Stimulated activated CD8-positive, alpha-beta memory T cell treated with anti-CD3 and anti-CD28 coated beads, Interleukin-4, amount 100 ng/mL, for 48 hours (primary cell): ENCODE data around the gene PCDHAC2.

ENCODE experiments used
- DNase-seq: peaks from one replicate; pipeline ENCODE4 v3.0.0-alpha.2; 2020

Gene PCDHAC2, protein sequence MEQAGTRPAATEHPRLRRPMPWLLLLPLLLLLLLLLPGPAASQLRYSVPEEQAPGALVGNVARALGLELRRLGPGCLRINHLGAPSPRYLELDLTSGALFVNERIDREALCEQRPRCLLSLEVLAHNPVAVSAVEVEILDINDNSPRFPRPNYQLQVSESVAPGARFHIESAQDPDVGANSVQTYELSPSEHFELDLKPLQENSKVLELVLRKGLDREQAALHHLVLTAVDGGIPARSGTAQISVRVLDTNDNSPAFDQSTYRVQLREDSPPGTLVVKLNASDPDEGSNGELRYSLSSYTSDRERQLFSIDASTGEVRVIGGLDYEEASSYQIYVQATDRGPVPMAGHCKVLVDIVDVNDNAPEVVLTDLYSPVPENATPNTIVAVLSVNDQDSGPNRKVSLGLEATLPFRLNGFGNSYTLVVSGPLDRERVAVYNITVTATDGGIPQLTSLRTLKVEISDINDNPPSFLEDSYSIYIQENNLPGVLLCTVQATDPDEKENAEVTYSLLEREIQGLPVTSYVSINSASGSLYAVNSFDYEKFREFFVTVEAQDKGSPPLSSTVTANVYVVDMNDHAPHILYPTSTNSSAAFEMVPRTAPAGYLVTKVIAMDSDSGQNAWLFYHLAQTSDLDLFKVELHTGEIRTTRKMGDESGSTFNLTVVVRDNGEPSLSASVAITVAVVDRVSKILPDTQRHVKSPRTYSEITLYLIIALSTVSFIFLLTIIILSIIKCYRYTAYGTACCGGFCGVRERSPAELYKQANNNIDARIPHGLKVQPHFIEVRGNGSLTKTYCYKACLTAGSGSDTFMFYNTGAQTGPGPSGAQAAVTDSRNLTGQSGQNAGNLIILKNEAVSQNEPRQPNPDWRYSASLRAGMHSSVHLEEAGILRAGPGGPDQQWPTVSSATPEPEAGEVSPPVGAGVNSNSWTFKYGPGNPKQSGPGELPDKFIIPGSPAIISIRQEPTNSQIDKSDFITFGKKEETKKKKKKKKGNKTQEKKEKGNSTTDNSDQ

DNA sequence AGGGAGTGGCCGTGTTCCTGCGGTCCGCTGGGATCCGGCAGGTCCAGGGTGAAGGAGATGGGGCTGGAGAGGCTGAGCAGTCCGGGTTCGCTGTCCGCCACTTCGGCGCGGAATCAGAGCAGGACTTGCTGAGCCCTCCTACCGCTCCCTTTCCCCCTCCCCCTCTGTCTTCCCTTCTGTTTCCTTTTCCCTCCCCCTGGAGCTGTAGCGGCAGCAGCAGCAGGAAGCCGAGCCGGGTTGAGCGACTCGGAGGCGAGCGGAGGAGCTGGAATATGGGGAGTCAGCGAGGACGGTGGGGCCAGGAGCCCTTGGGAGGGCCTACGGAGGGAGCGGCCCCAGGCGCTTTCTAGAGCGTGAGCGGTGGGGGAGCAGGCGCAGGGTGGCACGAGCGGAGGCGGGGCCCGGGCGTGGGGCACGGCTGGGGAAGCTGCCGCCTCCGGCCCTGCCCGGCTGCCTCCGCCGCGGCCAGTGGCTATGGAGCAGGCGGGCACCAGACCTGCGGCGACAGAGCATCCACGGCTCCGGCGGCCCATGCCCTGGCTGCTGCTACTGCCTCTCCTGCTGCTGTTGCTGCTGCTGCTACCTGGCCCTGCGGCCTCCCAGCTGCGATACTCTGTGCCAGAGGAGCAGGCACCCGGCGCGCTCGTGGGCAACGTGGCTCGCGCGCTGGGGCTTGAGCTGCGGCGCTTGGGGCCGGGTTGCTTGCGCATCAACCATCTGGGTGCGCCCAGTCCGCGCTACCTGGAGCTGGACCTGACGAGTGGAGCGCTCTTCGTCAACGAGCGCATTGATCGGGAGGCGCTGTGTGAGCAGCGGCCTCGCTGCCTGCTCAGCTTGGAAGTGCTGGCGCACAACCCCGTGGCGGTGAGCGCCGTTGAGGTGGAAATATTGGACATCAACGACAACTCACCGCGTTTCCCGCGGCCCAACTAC lies at the start of gene PCDHAC2:
Gene PCDHAC2 (plus strand): TSS at position 184 of the 933 bp plus-strand sequence. CDS start 291 bp downstream, at position 475.
- no peak for DNase-seq

DNA sequence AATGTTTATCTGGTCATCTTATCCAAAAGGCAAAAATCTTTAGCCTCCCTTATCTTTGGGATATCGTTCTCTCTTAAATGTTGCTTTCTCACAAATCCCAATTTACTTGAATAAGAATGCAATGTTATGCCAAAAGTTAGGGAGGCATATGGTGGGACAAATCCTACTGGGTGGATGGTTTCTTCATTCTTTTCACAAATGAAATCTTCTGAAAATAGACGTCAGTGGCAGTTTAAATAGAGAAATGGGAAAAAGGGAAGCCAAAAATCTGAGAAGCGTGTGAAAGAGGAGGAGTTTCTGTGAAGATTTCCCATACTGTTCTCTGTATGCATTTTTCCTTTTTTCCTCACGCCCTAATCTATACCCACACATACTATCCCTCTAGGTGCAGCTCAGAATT lies 42.7 kb upstream of the PCDHAC2 start:
- no peak for DNase-seq

DNA sequence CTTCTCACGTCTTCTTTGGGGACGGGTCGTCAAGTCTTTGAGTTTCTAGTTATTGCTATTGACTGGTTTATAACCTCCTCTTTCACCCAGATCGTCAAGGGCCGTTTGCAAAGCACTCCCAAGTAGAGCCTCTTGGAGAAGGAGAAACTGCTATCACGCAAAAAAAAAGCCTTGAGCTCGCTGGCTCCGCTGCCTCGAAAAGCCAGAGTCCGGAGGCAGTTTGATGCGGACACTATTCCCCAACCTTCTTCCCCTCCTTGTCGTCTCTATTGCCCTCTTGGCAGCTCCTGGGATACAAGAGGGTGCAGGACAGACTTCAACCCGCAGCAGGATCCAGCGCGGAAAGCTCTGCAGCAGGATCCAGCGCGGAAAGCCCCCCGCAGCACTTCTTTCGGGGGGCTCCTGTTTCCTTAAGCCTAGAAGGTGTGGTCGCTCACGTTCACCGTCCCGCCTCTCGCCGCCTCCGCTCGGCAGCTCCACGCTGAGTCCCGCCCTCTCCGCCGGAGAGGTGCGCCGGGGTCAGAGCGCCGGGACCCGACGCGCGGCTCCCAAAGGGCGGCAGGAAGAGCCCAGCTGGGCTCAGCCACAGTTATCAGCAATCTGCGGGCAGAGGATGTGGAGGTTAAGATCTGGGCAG lies 40.4 kb upstream of the PCDHAC2 start, which contains the start of gene PCDHAC1:
Gene PCDHAC1 (plus strand): TSS at position 494 of the 637 bp plus-strand sequence. CDS start 594 bp downstream, outside the sequence.
- DNase-seq: no peak

DNA sequence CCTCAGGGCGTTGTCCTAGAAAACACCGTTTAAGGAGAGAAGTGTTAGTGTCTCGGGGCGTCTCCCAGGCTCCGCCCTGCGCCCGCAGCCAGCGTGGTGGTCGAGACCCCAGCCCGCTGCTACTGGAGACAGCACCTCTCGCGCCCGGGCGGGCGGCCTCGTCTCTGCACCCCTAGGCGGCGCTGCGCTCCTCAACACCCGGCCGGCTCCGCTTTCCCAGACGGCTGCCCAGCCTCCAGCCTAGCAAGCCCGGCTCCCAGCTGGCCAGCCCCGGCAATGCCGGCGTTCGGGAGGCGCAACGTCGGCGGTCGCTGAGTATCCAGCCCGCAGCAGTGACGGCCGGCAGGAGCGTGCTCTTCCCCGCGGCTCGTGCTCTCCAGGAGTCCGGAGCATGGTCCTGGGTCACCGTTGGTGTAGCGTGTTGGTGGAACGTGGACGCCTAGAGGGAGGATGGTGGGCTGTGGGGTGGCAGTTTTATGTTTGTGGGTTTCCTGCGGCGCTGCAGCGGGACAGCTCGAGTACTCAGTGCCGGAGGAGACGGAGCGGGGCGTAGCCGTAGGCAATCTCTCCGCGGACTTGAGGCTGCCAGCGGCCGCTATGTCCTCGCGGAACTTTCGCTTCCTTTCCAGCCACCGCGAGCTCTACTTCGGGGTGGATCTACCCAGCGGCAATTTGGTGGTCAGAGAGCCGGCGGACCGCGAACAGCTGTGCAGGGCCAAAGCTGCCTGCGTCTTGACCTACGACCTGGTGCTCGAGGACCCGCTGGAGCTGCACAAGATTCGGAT lies 39.6 kb upstream of the PCDHAC2 start:
- peak; percentile 54 for DNase-seq

DNA sequence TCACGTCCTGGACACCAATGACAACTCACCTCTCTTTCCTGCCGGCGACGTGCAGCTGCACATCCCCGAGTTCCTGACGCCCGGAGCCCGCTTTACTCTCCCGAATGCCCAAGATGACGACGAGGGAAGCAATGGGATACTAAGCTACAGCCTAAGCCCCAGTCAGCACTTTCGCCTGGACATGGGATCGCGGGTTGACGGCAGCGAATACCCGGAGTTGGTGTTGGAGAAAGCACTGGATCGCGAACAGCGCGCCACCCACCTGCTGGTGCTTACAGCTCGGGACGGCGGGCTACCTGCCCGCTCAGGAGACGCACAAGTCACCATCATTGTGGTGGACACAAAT lies 39.1 kb upstream of the PCDHAC2 start:
- no peak for DNase-seq

DNA sequence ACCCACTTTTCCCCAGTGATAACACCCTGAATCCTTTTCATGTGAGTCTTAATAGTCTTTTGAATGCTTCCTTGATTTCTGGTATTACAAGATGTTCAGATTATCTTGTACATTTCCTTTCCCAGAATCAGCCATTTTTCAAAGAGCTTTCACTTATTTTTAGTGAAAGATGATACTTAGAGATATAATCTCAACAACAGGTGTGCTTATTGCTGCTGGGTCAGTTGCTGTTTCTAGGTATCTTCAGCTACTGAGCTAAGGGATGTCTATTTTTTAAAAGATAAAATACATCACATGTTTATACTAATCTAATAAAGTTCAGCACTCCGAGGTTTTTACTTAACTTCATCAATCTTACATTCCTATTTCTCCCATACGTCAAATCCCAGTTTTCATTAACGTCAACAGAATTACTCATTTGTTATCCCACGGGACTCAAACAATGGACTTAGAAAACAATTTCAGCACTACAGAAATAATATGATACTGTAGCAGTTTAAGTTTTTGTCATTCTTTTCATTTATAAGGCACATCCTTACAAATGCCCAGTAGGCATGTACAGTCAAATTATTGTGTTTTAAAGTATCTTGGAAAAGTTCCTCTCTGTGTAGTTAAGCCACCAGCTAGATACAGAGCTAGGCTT lies 31.2 kb upstream of the PCDHAC2 start:
- DNase-seq: no peak

DNA sequence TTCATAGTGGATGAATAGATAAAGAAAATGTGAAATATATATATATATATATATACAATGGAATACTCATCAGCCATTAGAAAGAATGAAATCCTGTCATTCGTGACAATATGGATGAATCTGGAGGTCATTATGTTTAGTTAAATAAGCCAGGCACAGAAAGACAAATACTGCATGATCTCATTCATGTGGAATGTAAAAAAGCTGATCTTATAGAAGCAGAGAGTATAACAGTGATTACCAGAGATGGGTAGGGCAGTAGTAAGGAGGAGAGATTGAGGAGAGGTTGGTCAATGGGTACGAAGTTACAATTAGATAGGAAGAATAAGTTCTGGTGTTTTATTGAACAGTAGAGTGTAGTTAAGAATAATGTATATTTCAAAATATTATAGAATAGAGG lies 19.7 kb upstream of the PCDHAC2 start:
- no peak for DNase-seq

DNA sequence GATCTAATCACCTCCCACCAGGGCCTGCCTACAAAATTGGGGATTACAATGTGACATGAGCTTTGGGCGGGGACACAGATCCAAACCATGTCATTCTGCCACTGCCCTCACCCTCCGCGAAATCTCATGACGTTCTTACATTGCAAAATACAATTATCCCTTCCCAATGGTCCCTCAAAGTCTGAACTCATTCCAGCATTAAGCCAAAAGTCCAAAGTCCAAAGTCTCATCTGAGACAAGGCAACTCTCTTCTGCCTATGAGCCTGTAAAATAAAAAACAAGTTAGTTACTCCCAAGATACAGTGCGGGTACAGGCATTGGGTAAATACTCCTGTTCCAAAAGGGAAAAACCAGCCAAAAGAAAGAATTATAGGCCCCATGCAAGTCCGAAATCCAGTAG lies 14.6 kb upstream of the PCDHAC2 start:
- DNase-seq: no peak

DNA sequence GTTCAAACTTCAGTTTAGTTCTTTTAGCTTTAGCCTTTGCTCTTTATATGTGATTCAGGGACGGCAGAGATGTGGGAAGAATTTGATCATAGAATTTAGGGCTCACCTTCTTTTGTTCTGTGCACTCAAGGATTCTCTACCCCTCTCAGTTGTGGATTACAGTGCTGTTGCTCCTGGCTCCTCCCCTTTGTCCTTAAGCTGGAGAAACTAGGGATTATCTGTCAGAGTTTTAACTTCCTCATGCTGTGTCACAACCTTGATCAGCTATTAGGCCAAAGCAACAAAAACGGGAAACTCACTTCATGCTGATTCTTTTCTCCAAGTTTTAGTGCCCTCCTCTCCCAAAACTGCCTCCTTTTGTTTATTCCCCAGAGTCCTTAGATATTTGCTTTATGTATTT lies 13.0 kb upstream of the PCDHAC2 start:
- DNase-seq: no peak

DNA sequence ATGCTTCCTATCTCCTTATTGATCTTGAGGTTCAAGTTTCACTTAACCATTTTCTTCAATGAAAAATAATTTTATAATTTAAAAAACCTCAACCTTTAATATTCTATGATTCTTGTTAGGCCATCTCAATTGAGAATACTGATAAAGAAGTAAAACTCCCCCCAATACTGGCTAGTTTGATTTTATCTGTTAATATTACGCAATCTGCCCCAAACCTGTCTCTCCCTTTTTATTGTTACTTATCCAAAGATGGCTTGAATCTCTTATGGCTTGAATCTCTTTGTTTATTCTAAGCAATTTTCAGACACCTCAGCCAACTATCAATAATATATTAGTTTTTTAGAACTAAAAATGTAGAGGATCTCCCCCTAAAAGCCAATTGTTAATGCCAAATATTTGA lies 4.1 kb upstream of the PCDHAC2 start:
- no peak for DNase-seq

DNA sequence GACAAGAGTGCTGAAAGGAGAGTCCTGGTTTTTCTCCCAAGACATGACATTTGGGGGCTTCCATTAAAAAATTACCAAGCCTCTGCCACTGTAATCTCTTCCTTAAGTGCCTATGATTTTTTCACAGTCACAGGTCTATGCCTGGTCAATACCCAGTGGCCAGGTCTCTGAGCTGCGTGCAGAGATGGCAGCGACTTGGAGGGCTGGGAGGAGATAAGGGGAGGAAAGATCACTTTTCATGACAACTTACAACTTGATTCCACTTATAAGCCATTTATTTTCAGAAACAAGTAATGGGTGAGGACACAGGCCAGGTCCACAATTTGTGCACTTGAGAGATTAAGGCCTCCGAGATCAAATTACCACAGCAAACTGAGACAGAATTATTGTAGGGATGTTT lies 1.9 kb upstream of the PCDHAC2 start:
- DNase-seq: no peak

DNA sequence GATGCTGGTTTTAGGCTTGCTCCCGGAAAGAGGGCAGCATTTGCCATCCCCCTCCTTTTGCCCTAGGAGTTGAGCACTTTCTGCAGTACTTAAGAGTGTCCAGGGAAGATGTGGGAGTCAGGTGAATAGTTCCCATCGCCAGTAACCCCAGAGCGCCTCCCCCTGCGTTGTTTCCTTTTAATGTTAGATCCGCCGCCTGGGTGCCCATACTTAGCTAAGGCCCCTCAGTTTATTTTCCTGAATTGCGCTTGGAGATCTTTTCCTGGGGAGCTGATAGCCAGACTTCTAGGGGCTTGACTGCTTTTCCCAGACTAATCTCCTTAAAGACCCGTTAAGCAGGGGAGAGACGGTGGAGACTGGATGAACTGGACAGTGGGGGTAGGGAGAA lies 377 bp upstream of the PCDHAC2 start:
- DNase-seq: no peak

DNA sequence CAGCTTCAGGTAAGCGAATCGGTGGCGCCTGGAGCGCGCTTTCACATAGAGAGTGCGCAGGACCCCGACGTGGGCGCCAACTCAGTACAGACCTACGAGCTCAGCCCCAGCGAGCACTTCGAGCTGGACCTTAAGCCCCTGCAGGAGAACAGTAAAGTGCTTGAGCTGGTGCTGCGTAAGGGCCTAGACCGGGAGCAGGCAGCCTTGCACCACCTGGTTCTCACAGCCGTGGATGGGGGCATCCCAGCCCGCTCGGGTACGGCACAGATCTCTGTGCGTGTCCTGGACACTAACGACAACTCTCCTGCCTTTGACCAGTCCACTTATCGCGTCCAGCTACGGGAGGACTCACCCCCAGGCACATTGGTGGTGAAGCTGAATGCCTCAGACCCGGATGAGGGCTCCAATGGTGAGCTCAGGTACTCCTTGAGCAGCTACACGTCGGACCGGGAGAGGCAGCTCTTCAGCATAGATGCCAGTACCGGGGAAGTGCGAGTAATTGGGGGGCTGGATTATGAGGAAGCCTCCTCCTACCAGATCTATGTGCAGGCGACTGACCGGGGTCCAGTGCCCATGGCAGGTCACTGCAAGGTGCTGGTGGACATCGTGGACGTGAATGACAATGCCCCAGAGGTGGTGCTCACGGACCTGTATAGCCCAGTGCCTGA lies 1.1 kb downstream of the PCDHAC2 start:
- no peak for DNase-seq

DNA sequence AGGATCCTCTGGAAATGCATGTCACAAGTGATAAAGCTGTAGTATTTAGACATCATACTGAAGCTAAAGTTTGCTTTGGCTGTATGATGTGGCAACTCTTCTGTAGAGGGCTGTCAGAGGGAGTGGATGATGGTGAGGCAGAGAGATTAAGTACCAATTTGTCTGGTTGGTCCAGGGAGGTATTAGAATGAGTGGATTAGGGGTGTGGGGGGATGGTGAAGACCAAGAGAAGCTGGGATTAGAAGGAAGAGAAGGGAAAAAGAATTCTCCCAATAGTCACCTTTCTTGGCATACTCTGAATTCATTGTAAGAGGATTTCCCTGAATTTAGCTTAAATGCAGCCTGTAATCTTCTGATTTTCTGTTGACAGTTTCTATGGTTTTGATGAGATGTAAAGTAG lies 3.6 kb downstream of the PCDHAC2 start:
- no peak for DNase-seq

DNA sequence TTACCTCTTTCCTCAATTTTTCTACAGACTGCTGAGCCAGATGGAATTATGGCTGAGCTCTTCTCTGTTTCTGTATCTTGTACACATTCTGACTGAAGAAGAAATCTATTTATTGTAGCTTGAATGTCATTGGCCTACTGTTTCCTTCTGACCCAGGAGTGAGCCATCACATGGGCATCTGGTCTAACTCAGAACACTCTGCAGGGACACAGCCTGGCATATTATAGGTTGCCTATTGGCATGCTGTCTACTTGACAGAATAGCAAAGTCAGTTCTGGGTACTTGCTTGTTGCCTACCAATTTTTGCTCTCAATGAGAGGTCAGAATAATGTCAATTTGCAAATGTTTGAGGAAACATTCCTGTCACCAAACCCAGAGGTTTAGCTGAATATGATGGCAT lies 7.3 kb downstream of the PCDHAC2 start:
- DNase-seq: no peak

DNA sequence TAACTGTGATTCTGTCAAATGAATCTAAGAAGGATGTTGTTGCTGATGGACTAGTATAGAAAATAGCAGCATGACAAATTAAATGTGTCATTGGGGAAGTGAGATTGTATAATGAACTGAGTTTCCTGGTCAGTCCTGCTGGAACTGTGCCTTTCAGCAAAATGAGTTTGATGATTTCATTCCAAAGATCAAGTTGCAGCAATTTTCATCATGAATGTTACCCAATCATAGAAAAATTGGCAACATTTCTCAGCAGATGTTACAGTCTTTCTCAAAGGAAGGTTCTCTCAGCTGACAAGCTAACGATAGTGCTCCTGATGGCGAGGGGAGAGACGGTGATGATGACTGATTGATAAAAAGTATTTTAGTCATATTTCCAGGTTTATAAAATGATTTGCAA lies 10.7 kb downstream of the PCDHAC2 start:
- DNase-seq: no peak

DNA sequence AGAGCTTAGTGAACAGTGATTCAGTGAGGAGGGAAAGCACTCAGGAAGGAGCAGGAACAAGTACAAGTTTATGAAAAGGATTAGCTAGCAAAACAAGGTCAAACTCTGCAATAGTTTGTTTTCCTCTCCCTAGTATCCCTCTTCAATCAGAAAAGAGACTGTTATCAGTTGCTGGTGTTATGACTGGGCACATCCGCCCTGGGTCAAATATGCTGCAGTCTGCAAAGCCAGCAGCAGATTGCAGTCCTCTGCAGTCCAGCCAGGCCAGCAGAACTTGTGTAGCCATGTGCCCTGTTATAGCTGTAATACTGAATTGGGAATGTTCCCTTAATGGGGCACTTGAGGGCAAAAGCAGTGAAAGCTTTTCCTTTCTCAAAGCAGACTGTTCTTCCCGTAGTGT lies 12.0 kb downstream of the PCDHAC2 start:
- DNase-seq: no peak

DNA sequence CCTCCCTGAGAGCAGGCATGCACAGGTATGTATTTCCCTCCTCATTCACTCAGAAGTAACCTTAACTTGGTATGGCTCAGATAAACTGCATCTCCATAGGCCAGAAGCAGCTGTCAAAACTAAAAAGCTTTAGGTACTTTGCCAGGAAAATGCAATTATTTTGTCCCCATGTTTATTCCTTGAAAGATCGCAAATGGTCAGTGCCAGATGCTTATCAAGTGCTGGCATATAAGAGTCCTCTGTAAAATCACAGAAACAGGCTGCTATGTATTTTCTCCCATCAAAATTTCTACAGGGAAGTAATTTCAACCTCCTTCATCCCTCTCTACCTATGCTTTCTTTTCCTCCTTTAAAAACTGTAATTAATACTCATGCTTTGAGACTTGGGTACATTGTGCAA lies 12.7 kb downstream of the PCDHAC2 start:
- DNase-seq: no peak

DNA sequence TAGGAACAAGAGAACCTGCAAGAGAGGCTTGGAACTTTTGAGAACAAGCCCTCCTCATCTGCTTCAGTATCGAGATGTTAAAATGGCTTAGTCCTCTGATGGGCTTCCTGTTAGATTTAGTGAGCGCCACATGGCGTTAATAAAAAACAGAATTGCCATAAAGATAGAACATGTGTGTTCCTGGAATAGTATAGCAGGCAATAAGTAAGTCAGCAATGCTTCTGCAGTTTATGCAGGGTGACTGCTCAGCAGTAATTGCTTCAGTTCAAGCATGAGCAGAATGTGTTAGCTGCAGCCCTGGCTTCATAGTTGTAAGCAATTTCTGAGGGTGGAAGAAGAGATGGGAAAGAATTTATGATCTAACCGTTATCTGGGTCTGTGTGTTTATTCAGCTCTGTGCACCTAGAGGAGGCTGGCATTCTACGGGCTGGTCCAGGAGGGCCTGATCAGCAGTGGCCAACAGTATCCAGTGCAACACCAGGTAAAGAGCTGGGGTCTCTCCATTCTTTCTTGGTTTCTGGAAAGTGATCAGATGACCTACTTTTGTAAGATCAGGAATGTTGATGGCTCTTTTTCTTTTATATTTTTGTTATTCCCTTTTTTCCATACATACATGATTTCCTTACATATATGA lies 15.9 kb downstream of the PCDHAC2 start:
- DNase-seq: no peak

DNA sequence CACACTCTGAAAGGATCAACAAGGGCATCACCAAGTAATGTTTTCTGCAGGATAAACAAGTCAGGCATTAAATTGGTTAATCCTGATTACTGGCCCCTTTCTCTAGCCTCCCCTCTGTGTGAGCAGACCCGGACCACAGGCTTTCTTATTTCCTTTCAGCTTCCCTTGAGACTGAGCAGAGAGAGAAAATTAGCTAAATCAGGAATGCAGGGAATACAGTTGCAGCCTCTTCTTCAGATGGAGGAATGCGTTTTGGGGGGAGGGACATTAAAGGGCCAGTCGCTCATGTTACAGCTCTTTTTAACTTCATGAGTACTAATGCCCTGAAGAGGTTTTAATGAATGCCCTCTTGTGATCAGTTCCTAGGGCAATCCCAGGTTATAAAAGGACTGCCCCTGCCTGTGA lies 19.8 kb downstream of the PCDHAC2 start:
- DNase-seq: no peak
